ENCODE results near the gene DUSP22.
"Not testable (repeated sequence)": the region's sequence is repeated elsewhere in the genome, so short reads cannot be mapped to it uniquely, and the experiment has no call there.

Gene DUSP22

DNA sequence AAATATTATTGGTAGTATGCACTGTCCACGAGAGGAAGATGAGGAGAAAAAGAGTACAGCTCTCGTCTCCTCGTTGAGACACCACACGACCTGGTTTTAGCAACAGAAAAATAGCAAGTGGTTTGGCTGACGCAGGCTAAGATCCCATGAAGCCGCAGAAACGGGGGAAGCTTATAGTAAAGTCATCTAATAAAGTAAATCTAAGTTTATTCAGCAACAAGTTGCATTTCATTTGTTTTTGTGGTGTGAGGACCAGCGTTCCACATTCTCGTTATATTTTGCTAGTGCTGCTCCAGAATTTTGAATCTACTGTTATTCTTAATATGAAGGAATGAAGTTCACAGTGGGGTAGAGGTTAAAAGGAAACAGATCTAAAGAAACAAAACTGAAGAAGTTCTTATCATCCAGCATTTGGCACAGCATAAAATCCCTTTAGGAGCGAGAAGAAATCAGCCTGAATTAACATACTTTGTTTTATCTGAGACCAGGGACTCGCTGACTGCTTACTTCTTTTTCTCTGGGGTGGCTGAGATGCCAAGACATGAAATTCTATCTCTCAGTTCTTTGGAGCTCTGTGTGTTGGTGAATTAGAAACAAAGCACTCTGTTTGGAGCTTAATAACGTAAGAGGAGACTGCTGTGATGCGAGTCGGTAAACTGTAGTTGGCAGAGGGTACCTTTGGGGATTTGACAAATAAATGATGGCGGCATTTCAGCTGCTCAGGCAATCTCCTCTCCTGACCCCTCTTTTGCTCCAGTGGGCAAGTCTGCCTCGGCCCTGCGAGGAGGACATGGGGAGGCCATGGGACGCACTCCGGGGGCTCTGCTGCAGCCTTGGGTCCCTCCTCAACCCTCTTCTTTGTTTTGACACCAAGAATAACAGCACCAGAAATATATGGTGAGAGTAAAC is 74.4 kb downstream of the DUSP22 start:
- DNase-seq = no peak

DNA sequence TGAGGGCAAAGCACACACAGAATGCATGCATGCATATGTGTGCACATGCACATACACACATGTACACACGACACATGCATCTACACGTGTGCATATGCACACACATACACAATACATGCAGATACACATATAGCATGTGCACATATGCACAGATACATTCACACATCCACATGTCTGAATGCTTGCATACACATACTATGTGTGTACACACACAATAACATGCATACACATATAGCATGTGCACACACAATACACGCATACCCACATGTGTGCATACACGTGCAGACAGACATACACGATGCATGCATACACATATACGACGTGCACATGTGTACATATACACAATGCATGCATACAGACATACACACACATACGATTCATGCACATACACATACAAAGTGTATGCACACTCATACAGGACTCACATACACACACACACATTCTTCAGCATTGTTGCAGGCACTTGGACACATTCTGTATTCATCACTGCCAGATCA is 75.1 kb downstream of the DUSP22 start:
- DNase-seq = no peak

DNA sequence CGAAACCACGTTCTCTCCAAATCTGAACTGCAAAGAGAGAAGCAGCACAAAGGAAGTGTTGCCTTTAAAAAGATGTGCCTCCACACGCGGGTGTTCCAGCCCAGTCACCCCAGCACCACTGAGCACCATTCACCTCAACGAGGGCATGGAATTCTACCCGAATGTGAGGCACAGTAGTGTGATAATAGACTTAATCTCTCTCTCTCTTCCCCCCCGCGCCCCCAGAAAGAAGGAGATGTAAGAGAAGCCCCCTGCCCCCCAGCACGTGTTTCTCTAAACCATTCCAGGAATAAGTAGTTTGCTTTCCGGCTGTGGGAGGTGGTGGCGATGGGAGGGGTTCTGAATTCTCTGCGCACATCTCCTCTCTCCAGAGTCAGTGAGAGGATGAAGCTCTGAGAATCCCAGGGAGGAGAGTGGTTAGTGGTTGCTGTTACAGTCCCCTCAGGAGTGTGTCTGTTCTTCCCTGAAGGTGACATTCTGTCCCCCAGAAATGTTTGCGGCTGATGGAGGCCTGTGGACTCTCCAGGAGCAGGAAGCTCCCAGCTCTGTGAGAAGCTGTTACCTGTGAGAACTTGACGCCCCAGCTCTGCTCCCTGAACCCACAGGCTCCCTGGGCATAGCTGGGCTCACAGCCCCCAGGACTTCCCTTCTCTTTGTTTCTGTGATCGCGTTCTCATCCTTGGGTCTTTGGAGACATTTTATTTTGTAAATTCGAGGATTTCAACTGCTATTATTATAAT is 75.8 kb downstream of the DUSP22 start:
- no peak for DNase-seq

DNA sequence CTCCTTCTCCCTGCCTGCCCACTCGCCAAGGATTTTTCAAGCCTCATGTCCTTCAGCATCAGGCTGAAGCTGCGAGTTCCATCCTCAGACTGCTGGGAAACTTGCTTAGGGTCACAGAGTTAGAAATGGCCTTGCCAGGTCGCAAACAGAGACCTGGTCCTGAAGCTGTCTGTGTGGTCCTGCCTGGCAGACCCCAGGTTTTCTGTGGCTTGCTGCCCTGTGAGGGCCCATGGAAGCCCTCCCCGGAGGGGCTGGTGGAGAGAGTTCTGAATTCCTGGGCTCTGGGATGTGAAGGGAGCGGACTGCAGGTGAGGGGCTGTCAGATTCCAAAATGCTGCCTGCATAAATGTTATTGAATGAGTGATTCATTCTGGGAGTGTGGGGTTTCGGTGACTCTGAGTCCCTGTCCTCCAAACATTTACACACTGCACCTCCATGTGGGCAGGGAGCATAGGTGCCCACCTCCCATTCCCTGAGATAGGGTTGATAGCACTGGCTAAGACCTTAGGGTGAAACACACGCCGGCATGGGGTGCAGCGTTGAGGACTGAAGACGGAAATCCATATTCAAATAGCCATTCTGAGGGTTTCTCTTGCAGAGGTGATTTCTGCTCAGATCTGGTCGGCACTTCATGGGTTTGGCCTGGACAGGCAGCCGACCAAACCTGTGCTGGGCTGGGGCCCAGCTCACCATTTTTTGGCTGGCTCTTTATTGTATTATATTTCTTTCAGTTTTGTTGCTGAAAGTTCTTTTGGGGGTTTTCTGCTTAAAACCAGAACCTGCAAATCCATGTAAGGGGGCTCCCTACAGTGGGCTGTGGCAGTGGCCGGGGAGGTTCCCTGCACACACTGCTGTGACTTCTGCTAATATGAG is 77.5 kb downstream of the DUSP22 start:
- DNase-seq = no peak

DNA sequence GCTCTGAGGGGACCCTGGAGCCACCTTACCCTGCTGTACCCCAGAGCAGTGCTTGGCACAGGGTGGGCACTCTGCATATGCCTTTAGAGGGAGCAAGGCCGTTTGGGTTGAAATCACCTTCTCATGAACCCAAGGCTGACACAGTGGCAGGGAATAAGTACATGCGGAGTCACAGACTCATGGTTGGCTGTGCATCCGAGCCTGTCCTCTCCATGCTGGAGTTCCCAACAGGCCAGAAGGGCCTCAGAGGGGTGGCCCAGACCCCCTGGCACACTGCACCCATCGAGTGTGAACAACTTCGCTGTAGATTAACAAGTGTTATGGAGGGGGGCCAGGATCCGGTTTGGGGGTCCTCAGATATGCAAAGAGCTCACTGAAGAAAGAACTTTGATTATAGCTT is 78.3 kb downstream of the DUSP22 start:
- no peak for DNase-seq

DNA sequence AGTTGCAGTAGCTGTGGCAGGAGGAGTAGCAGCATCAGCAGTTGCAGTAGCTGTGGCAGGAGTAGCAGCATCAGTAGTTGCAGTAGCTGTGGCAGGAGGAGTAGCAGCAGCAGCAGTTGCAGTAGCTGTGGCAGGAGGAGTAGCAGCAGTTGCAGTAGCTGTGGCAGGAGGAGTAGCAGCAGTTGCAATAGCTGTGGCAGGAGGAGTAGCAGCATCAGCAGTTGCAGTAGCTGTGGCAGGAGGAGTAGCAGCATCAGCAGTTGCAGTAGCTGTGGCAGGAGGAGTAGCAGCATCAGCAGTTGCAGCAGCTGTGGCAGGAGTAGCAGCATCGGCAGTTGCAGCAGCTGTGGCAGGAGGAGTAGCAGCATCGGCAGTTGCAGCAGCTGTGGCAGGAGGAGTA is 79.6 kb downstream of the DUSP22 start:
- DNase-seq = not testable (repeated sequence)

DNA sequence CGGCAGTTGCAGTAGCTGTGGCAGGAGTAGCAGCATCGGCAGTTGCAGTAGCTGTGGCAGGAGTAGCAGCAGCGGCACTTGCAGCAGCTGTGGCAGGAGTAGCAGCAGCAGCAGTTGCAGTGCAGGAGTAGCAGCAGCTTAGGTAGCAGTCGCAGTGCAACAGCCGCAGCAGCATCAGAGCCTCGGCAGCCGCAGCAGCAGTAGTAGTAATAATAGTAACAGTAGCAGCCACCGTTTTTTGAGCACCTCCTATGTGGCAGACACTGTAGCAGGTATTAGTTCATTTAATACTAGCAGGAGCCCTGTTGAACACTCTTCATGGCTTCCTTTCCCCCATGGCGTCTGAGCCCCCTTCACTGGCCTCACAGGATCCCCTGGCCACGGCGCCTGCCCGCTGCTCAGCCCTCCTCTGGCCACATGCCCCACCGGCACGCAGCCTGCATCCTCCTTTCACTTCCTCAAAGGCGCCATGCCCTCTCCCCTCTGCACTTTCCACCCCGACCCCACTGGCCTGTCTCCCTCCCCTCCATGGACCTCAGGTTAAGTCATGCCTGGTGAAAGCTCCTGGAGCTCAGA is 80.1 kb downstream of the DUSP22 start:
- no peak for DNase-seq

DNA sequence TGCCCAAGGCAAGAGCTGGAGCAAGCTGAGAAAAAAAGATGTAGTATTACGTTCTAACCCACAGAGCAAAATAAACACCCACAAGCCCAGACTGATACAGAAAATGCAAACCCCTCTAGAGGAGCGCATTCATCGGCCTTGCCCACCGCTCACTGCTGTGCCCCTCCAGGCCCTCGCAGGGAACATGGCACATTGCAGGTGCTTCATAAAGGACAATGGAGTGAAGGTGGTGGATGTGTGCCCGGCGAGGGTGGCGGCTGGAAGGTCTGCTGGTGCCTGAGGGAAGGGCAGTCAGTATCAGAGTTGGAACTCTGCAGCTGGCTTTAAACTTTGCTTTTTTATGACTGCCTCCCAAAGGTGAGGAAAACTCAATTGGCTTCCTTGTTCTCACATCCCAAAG is 80.7 kb downstream of the DUSP22 start:
- DNase-seq = no peak

DNA sequence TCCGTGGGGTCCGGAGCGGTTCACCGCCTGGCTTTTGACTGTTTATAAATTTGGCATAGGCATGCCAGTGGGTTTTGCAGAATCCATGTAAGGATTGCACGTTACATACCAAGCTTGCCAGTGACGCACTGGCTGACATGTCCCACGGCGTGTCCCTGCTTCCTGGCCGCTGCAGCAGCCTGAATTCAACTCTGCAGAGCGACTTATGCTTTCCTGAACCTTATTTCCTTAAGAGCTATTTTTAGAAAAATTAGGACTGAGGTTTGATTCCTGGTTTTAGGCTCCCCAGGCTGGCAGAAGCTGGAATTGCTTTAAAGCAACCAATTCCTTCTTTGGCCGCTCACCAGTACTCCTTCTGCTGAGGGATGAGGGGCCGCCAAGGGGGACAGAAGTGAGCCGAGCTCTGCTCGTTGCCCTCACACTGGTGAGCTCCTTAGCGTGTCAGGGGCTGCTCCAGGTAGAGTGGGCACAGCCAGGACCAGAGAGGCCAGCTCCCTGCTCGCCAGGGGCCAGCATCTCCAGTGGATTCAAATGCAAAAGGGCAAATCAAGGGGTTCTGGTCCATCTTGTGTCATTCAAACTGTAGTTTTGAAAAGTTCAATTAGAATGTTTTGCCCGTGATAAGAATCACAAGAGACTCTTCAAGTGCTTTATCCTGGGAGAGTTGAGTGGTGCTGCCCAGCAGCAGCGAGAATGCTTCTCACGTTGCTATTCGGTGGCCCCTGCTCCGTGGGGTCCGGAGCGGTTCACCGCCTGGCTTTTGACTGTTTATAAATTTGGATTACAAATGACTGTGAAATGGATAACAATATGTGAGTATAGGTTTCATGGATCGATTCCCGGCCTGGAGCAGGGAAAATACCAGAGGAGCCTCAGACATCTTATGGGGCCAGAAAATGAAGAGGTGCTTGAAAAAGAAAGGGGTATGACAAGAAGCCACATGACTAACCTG is 81.8 kb downstream of the DUSP22 start:
- DNase-seq = no peak

DNA sequence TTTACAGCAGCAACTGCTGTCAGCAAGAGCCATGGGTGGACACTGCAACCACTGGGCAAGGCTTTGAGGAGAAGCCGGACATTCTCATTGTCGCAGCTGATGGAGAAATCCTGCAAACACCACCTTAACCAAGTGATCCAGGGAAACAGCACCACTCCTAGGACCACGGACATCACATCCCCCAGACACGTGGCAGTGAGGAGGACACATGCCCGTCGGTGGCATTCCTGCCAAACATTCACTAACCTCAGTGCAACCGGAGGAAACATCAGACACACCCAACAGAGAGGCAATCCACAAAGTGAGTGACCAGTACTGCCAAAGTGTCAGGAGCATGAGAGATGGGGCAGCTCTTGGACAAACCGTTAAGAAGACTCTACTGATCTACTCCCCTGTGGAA is 82.7 kb downstream of the DUSP22 start:
- no peak for DNase-seq

DNA sequence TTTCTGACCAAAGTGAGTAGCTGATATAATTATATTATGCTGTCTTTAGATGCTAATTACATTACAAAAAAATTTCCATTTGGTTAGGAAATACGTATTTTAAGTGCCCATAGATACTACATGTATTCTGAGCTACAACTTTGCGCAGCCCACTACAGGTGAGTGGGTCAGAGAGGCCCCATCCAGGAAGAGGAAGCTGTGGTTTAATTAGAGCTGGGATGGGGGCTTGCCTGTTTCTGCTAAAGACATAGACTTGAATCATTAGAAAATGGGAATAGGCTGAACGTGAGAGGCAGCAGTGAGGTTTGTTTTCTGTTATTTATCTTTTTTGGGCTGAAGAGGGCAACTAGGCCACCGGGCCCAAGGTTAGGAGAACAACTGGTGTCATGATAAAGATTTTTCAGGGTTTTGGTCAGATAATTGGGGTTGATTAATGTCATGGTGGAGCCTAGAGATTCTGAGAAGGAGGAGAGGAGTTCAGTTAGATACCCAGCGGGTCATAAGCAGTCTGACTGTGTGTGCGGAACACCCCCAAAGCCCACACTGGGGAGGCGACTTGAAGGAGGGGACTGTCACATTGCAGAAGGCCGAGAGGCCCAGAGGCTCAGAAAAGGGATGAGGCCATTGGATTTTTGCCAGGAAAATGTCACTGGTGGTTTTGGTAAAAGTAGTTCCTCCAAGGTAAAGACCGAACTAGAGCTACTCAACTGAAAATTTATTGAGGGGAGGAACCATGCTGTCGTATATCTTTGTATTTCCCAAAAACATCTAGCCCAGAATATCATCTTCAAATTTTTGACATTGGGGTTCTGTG is 84.7 kb downstream of the DUSP22 start:
- no peak for DNase-seq

DNA sequence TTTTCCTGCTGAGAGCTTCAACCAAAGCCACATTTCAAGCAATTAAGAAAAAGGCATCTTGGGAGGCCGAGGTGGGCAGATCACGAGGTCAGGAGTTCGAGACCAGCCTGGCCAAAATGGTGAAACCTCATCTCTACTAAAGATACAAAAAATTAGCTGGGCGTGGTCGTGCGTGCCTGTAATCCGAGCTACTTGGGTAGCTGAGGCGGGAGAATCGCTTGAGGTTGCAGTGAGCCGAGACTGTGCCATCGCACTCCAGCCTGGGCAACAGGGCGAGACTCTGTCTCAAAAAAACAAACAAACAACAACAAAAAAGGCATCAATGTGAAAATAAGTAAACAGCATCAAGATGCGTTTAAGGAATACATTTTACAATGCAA is 85.3 kb downstream of the DUSP22 start:
- DNase-seq = not testable (repeated sequence)

DNA sequence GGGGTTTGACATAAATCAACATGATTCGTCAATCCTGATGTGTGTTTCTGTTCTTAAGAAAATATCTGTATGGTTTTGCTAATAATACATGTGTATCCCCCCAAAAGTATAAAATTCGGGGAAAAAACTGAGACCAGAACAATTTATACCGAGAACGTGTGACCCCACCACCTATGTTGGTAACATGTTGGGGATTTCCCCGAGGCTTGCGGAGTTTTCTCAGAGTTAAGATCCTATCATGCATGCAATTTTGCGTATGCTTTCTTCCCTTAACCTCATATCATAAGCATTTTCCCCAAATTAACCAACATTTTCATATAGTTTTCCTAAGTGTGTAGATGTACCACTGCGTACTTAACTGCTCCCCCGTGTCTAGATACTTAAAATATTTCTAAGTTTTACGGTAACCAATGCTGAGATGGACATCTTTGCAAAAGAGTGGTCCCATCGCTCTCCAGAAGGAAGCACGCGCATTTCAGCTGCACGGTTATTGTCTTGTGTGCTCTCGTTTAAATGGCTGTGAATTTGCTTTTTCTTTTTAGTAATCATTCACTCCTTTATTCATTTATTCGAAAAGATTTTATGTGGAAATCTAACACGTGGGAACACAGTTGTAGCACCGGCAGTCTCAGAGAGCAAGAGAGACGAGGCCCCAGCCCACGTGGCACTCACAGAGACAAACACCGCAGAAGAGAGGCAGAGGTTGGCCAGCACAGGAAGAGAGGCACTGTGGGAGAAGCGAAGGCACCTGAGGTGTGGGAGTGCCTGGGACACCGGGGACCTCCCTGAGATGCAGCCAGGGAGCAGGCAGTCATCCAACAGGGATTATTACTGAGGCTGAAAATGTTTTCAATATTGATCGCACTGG is 86.0 kb downstream of the DUSP22 start:
- DNase-seq = no peak

DNA sequence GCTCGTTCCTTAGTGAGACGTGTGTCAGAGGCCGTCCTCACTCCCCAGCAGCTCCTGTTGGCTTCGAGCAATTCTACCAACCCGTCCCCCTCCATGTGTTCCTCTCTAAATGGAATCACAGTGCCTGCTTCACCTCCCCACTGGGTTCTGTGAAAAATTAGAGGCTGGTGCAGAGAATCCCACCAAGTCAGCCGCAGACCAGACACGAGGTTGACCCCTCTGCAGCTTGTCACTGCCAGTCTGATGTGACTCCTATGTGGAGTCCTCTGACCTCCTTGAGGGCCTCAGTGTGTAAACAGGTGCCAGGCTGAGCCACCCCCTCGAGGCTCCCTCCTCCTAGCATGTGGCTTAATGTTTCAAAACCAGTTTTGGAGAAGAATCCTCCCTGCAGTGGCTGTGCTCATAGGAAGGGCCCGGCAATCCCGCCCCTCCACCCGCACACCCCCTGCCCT is 86.7 kb downstream of the DUSP22 start:
- DNase-seq = no peak

DNA sequence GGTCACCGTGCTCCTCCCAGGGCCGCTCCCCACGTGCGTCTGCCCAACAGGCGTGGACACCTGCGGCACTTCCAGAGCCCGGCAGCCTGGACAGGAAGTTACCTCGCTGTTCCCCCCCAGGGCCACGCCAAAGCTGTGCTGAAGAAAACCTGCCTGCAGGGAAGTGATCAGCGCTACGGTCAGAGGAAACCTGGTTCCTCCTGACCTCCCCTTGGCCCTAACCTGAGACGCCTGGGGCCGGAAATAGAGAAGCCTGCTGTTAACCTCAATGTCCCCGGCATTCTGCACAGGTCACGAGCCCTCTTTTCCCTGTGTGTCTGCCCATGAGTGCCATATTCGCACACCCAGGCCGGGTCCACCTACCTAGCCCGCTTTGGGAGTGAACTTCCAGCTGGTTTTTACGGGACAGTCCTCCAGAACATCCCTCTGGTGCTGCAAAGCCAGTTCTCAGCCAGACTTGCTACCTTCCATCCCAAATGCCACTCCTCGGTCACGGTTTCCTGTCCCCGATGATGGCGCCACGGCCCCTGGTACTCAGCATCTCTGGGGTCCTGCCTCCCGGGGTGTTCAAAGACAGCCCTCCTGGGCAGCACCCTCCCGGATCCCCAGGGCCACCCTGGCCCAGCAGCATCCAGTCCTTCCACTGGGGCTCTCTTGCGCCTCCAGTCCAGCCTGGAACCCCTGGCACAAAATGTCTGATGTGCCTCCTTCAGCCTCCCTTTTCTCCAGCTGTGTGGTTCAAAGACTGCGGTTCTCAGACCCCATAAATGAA is 87.3 kb downstream of the DUSP22 start:
- DNase-seq = no peak

DNA sequence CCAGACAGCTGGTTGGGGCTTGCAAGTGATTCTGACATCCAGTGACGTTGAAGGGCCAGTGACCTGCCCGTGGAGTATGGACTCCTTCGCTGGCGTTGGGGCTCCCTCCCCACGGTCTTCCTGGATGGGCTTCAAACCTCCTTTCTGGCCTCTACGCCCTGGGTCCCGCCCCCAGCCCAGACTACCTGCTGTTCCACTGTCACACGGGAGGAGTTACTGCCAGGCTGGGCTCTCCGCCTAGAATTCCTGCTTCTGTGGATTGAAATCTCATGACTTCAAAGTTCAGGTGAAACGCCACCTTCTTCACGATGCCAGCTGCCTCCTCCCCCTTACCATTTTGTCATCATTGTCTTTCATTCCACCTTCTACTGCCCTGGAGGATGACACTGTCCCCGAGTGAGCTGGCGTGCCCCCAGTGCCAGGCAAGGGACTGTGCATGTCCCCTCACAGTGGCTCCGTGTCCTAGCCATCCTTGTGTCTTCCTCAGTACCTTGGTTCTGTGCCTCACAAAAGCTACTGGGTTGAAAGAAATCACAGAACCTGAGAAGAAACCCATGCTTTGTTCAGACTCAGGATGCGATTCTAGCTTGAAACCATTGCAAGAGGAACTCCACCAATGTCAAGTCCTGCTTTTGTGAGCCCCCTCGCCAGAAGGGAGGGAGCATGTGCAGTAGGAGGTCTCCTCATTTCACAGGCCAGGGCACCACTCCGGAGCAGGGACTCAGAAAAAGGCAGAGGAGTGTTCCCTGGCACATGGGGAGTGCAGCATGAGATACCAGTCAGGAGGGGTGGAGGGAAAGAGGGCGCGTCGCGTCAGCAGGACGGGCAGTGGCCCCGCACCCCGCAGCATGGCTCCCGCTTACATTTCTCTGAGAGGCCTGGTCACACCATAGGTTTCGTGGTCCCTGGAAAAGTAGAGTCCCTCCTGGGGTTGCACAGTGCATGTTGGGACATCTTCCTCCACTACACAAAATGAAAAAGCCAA is 88.2 kb downstream of the DUSP22 start:
- no peak for DNase-seq

DNA sequence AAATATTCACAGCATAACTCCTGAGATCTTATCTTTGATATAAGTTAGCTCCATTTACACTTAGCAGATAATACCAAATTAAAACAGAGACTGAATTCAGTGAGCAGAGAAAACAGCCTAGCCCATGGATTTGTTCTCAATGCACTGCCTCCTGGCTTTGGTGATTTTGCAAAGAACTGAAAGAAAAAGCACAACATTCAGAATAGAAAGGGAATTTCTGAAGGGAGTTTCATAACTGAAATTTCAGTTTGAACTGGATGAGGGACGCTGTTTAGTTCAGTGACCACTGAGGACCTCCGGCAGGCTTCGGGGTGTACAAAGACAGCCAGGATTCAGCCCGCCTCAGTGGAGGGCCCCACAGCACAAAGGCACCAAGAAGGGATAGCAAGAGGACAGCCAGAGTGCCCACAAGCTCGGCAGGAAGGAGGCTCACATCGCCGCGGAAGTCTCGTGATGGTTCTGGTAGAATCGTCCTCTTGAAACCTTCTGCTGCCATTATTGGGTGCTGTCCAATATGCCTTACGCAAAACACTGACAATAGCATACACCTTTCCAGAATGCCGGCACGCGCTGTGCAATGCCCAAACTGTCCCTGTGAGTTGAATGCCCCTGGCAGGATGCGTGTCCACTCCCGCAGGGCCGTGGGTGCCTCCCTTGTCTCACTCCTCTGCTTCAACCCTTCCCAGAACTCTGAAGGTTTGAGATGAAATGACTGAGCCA is 89.6 kb downstream of the DUSP22 start:
- no peak for DNase-seq

Measured in effector CD4-positive, alpha-beta T cell (primary cell).